Stimulated activated naive CD8-positive, alpha-beta T cell treated with anti-CD3 and anti-CD28 coated beads, Interleukin-15, Interleukin-2, amounts not matched to agents 100 U/mL and 50 U/mL, for 24 hours (primary cell): ENCODE data around the gene CDY2B.
"Not testable (repeated sequence)": the region's sequence is repeated elsewhere in the genome, so short reads cannot be mapped to it uniquely, and the experiment has no call there.

Source experiments
- ATAC-seq: fragments of 150-1000 bp; cut with Tn5 transposase; one replicate; pipeline ENCODE4 v1.10.0; 2021
- DNase-seq: peaks from one replicate; pipeline ENCODE4 v3.0.0; 2021

CDY2B gene

GRCh38 chrY:17880120-17880519 is at the start of gene CDY2B:
CDY2B (minus strand) TSS chrY:17880220; CDS start chrY:17879892, 328 bp downstream.
- not testable (repeated sequence) for DNase-seq, ATAC-seq

DNA sequence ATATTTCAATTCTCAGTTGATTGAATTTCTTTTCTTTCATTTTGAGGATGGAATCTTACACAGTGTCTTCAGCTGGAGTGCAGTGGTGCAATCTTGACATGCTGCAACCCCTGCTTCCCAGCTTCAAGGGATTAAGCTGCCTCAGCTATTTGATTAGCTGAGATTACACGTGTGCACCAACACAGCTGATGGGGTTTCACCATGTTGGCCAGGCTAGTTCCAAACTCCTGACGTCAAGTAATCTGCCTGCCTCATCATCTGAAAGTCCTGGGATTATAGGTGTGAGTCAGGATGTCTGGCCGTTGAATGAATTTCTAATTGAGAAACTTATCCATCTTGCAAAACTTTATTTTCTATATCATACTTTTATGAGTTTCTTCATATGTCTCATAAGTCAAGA is 28.0 kb upstream of the CDY2B start:
- not testable (repeated sequence) for ATAC-seq, DNase-seq

DNA sequence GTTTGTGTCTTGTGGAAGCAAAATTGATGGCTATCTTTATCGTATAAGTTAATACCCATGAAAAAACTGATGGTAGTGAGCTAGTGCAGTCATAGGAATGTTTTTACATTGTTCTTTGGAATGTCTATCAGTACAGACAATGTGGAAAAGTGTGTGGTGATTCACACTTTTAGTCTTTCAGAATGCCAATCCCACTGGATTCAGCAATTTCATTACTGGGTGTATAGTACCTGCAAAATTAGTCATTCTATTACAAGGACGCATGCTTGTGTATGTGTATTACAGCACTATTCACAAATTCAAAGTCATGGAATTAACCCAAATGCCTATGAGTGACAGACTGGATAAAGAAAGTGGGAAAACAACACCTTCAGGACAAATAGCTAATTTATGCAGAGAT is 27.3 kb upstream of the CDY2B start:
- not testable (repeated sequence) for DNase-seq, ATAC-seq

GRCh38 chrY:17881697-17882096 is 1.7 kb upstream of the CDY2B start:
- not testable (repeated sequence) for DNase-seq, ATAC-seq

- DNase-seq, ATAC-seq: not testable (repeated sequence)
Observed at GRCh38 chrY:17876767-17877166, 3.3 kb downstream of the CDY2B start.

- ATAC-seq, DNase-seq: not testable (repeated sequence)
Observed at GRCh38 chrY:17875401-17875800, 4.6 kb downstream of the CDY2B start.

- not testable (repeated sequence) for ATAC-seq
Observed at GRCh38 chrY:17871194-17871903, 8.7 kb downstream of the CDY2B start.

DNA sequence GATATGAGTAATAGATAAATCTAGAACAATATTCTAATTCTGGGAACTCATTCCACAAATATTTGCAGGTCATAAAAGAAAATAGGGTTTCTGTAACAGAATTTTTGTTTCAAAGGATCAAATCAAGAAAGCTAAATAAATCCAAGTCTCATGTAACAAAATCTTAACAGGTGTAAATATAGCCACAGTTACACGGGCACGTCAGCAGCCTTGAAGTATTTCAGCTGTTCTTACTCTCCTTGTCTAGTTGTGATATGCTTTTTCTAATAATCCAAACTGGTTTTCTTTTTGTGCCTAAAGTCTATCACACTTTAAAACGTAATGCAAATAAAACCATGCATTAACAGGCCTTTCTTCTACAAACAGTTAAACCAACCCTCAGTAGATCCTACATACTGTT is 9.3 kb downstream of the CDY2B start:
- ATAC-seq = not testable (repeated sequence)

More at GRCh38 chrY:17871194-17871903, 8.7 kb downstream of the CDY2B start:
- DNase-seq = not testable (repeated sequence)

DNA sequence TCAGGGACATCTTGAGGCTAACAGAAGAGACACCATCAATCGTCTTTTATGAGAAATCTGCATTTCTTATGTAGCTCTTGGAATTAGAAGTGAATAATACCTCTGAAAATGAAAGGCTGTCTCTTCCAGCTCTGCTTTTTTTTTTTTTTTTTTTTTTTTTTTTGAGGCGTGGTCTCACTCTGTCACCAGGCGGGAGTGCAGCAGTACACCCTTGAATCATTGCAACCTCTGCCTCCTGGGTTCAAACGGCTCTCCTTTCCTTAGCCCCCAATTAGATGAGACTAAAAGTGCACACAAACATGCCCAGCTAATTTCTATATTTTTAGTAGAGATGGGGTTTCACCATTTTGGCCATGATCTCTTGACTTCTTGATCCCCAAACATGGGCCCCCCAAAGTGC is 12.2 kb downstream of the CDY2B start:
- not testable (repeated sequence) for DNase-seq, ATAC-seq

More for the DNA sequence above, 9.3 kb downstream of the CDY2B start:
- not testable (repeated sequence) for DNase-seq

- not testable (repeated sequence) for DNase-seq, ATAC-seq
Observed at GRCh38 chrY:17860634-17861033, 19.4 kb downstream of the CDY2B start.

GRCh38 chrY:17856963-17857848 is 22.8 kb downstream of the CDY2B start:
- not testable (repeated sequence) for DNase-seq, ATAC-seq

DNA sequence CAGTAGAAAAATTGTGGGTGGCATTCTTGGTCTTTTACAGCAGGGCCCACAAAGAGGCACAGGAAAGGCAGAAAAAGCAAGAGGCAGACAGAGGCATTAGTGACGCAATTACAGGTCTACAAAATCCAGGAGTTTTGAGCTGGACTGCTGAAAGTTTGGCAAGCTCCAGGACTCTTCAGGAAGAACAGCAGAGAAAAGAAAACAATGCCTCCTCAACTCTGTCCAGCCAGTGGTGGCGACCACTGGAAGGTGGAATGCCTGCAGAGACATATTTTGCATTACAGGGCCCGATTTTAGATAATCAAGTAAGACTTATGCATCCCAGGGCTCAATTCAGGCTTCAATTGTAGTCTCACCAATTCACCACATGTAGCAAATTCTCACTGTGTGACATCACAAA is 23.5 kb downstream of the CDY2B start:
- ATAC-seq = not testable (repeated sequence)

DNA sequence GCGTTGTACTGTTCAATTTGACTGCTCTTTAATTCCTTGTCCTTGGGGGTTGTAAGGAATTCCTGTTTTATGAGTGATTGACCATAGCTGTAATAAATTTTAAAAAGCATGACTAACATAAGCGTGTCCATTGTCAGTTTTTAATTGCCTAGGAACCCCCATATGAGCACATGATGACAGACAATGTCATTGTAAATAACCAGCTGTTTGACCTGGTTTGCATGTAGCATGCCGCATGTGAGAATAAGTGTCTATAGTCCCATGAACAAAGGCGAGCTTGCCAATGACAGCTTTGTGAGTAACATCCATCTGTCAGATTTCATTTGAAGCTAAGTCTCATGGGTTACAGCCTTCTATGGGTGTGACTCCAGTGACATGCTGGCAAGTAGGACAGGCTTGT is 30.9 kb downstream of the CDY2B start:
- not testable (repeated sequence) for DNase-seq, ATAC-seq

More for the DNA sequence above, 23.5 kb downstream of the CDY2B start:
- DNase-seq = not testable (repeated sequence)

GRCh38 chrY:17832149-17832548 is 47.9 kb downstream of the CDY2B start:
- not testable (repeated sequence) for ATAC-seq, DNase-seq
